Measurements from ENCODE around the gene TFCP2.

DNA sequence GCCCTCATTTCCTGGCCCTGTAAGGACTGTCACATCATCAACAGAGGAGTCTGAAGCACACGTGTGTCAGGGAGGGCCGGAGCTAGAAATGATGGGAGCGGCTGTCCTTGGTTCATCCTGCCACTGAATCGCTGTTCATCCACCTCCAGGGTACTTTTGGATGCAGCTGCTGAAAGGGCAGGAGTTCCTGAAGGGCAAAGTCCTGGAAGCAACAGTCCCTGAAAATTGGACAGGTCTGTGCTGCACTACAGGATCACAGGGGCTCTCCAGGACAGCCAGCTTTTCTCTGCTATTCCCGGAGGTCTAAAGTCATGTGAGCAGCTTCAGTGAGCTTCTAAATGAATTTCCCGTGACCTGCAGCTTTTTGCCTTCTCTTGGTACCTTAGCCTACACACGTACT lies 27.2 kb upstream of the TFCP2 start:
- TF ChIP-seq, protein P1, sequence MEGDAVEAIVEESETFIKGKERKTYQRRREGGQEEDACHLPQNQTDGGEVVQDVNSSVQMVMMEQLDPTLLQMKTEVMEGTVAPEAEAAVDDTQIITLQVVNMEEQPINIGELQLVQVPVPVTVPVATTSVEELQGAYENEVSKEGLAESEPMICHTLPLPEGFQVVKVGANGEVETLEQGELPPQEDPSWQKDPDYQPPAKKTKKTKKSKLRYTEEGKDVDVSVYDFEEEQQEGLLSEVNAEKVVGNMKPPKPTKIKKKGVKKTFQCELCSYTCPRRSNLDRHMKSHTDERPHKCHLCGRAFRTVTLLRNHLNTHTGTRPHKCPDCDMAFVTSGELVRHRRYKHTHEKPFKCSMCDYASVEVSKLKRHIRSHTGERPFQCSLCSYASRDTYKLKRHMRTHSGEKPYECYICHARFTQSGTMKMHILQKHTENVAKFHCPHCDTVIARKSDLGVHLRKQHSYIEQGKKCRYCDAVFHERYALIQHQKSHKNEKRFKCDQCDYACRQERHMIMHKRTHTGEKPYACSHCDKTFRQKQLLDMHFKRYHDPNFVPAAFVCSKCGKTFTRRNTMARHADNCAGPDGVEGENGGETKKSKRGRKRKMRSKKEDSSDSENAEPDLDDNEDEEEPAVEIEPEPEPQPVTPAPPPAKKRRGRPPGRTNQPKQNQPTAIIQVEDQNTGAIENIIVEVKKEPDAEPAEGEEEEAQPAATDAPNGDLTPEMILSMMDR (IDR thresholded peaks at IDR 0.05) = no peak
- TF ChIP-seq ZFX (IDR thresholded peaks at IDR 0.05; ENCODE audit: borderline replicate concordance) = no peak
